Activated naive CD4-positive, alpha-beta T cell treated with anti-CD3 and anti-CD28 coated beads for 36 hours (primary cell): Measurements from ENCODE around the gene PPP1R12C. TPM values are rescaled to one million over a fixed set of nuclear protein-coding genes. Genes with fewer than 3 reads are reported as not detected.

Source experiments
- CTCF ChIA-PET: fragments of 350-600 bp; sonication (Branson Sonifier 250); formaldehyde crosslinking; loops from one replicate; lab custom pipeline; 2021; ENCODE audit warnings: antibody characterized with exemption; lab: Charles Lee
- DNase-seq: peaks from one replicate; pipeline ENCODE4 v3.0.0-alpha.2; 2020
- H3K27ac Mint-ChIP-seq: one replicate; pipeline ENCODE4 v1.8.0; 2021; ENCODE audit warnings: mild to moderate bottlenecking, mixed read lengths
- H3K27me3 Mint-ChIP-seq: one replicate; pipeline ENCODE4 v1.8.0; 2021; ENCODE audit warnings: low read depth, mixed read lengths
- H3K36me3 Mint-ChIP-seq: one replicate; pipeline ENCODE4 v1.8.0; 2021; ENCODE audit warnings: low read depth, mixed read lengths
- H3K4me1 Mint-ChIP-seq: one replicate; pipeline ENCODE4 v1.8.0; 2021; ENCODE audit warnings: low read depth, mixed read lengths
- H3K4me3 Mint-ChIP-seq: one replicate; pipeline ENCODE4 v1.8.0; 2021; ENCODE audit warnings: mild to moderate bottlenecking, moderate library complexity, mixed read lengths
- H3K9me3 Mint-ChIP-seq: one replicate; pipeline ENCODE4 v1.8.0; 2021; ENCODE audit warnings: mixed read lengths
- intact Hi-C: fragments of 100-400 bp; cut with micrococcal nuclease; formaldehyde crosslinking; loops from one replicate; pipeline ENCODE4 v1.15.1; 2023
- microRNA-seq: library from miRNA; unstranded; fragments of <30 nt; microRNA quantifications from one replicate; pipeline ENCODE4 v1.2.0, GENCODE V29; 2022; ENCODE audit warnings: borderline microRNAs expressed, borderline replicate concordance
- total RNA-seq, 2 experiments: library from RNA; stranded (reverse); gene quantifications; one replicate each; pipeline ENCODE4 v1.2.3, GENCODE V29; 2021

The PPP1R12C gene
- total RNA-seq, 2 experiments from 2014 or later: 41.2 to 42.1 TPM

DNA sequence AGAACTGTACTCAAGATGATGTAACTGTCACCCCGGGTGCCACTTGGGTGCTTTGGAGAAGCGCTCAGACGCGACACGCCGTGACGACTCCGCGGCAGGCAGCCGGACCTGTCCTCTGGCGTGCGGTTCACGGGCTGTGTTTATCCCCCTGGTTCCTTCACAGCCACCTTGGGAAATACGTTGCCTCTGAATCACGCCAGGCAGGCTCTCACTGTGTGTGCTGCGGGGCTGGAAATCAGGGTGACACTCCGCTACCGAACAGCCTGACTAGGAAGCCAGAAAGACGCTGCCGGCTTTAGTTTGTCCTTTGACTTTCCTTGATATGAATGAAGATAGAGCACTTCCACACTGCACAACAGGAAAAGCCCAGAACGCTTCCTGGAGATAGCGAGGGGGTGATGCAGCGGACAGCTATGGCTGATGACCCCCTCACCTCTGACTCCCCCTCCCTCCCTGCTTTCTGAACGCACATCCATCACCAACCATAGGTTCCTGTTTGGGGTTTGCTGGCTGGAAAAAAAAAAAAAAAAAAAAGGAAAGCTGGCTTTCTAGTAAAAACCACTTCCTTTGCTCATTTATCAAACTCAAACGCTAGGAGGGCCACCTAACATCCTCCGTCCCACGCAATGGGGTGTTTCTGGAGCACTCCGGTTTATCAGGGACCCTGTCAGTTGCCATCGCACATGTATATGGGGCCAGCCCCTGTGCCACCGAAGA lies 75.7 kb downstream of the PPP1R12C start:
- H3K4me1 Mint-ChIP-seq: peaks cover 20% of the 10 kb centered on the region
- H3K36me3 Mint-ChIP-seq: peaks cover 14% of the 10 kb centered on the region
- no peaks in the 10 kb centered on the region for H3K27me3 Mint-ChIP-seq
- H3K9me3 Mint-ChIP-seq: no peaks in the 10 kb centered on the region
- CTCF ChIA-PET: no interaction called here
- intact Hi-C loops: no loop called here
- peak; percentile 62 for DNase-seq
- peak overlapping the region; percentile 65 for H3K27ac Mint-ChIP-seq
- peak overlapping the region; percentile 35 for H3K4me3 Mint-ChIP-seq

DNA sequence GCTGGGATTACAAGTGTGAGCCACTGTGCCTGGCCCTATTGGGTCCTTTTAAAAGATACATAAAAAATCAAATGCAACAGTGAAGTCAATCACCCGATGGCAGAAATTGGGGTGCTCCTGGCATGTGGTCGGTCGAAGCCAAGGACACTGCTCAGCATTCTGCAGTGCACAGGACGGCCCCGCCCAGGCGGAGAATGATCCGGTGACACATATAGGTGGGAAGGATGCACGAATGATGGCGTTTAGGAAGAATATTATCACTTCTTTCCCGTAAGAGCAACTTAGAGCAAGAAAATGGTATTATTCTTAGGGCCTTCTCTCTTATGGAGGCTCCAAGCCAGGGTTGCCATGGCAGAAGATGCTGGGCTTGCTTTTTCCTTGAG lies 76.2 kb downstream of the PPP1R12C start:
- CTCF ChIA-PET: no interaction called here
- Mint-ChIP-seq H3K27me3 (no peaks in the 10 kb centered on the region), H3K4me1 (peaks cover 20% of the 10 kb centered on the region), H3K27ac (peak overlapping the region; percentile 65), H3K36me3 (peaks cover 13% of the 10 kb centered on the region), H3K4me3 (peak overlapping the region; percentile 35), H3K9me3 (no peaks in the 10 kb centered on the region)
- intact Hi-C loops: no loop called here
- DNase-seq: no peak

Small RNA genes lying within 50 kb of the gene (microRNA-seq; reads per million reads assigned to microRNA genes)
- gene MIR7975: not detected

Other genes with a start within 250 kb of the PPP1R12C start
- not detected for gene FCAR, start 243.4 kb downstream of the PPP1R12C start, total RNA-seq
- not detected for gene NCR1, start 211.5 kb downstream of the PPP1R12C start, total RNA-seq
- not detected for gene NLRP7, start 170.1 kb downstream of the PPP1R12C start, total RNA-seq
- gene NLRP2, start 151.3 kb downstream of the PPP1R12C start, total RNA-seq: 1 to 10 TPM; 5.5 TPM
- gene GP6, start 79.4 kb downstream of the PPP1R12C start, total RNA-seq: not detected
- 1 to 10 TPM; 8.7 to 8.9 TPM for gene RDH13, start 54.5 kb downstream of the PPP1R12C start, total RNA-seq
- under 1 TPM; 0.88 to 0.89 TPM for gene EPS8L1, start 41.8 kb downstream of the PPP1R12C start, total RNA-seq
- gene TNNT1, start 31.6 kb upstream of the PPP1R12C start, total RNA-seq: not detected
- gene TNNI3, start 40.1 kb upstream of the PPP1R12C start, total RNA-seq: not detected
- gene DNAAF3, start 49.0 kb upstream of the PPP1R12C start, total RNA-seq: not detected
- not detected for gene SYT5, start 62.7 kb upstream of the PPP1R12C start, total RNA-seq
- not detected for gene PTPRH, start 91.9 kb upstream of the PPP1R12C start, total RNA-seq
- gene TMEM86B, start 111.1 kb upstream of the PPP1R12C start, total RNA-seq: 1 to 10 TPM; 6.1 to 6.8 TPM
- gene PPP6R1, start 141.4 kb upstream of the PPP1R12C start, total RNA-seq: 100 to 1,000 TPM; 166 to 174 TPM
- gene HSPBP1, start 162.5 kb upstream of the PPP1R12C start, total RNA-seq: 10 to 100 TPM; 44.3 to 45.0 TPM
- gene BRSK1, start 166.4 kb upstream of the PPP1R12C start, total RNA-seq: 1 to 10 TPM; 1.4 to 2.2 TPM
- gene TMEM150B, start 207.7 kb upstream of the PPP1R12C start, total RNA-seq: not detected
- 10 to 100 TPM; 45.9 to 47.1 TPM for gene KMT5C, start 222.2 kb upstream of the PPP1R12C start, total RNA-seq
- under 1 TPM; 0.57 to 0.64 TPM for gene COX6B2, start 237.1 kb upstream of the PPP1R12C start, total RNA-seq
- not detected for gene GARIN5B, start 245.6 kb upstream of the PPP1R12C start, total RNA-seq